Common myeloid progenitor, CD34-positive (primary cell): ENCODE data around the gene IL36G. TPM values are rescaled to one million over a fixed set of nuclear protein-coding genes. Genes with fewer than 3 reads are reported as not detected.
A peak's percentile ranks its signal among the peaks of the same experiment; 100 is the strongest.
"Not testable (repeated sequence)": the region's sequence is repeated elsewhere in the genome, so short reads cannot be mapped to it uniquely, and the experiment has no call there.

Source experiments
- CTCF ChIA-PET: fragments of 350-600 bp; sonication (Branson Sonifier 250); formaldehyde crosslinking; loops from one replicate; lab custom pipeline; 2021; ENCODE audit warnings: antibody characterized with exemption; lab: Charles Lee
- POLR2A ChIA-PET: fragments of 350-600 bp; sonication (Branson Sonifier 250); formaldehyde crosslinking; loops from one replicate; lab custom pipeline; 2021; ENCODE audit warnings: antibody characterized with exemption; lab: Charles Lee
- DNase-seq, 3 donors: peaks; one replicate each; pipeline versions ENCODE4 v3.0.0 to v3.0.0-alpha.2; 2013
- H3K27ac ChIP-seq, 2 experiments: 1 replicate in 1 of 2; 2 replicates in 1 of 2; pipeline ENCODE4 v1.7.0; 2013; ENCODE audit warnings: inconsistent platforms in 2 of 2, low read length in 2 of 2, mild to moderate bottlenecking in 2 of 2, low read depth in 1 of 2, moderate library complexity in 1 of 2; ENCODE audit not compliant: severe bottlenecking in 2 of 2, insufficient read depth in 1 of 2, poor library complexity in 1 of 2
- H3K27me3 ChIP-seq, 5 experiments: replicated peaks in 2 of 5; 1 replicate in 3 of 5; 2 replicates in 2 of 5; pipeline versions ENCODE4 v1.6.1 to v1.7.0; 2013; ENCODE audit warnings: low read length in 4 of 5, mild to moderate bottlenecking in 2 of 5, moderate library complexity in 2 of 5, inconsistent platforms in 1 of 5; ENCODE audit not compliant: insufficient read depth in 5 of 5, control insufficient read depth in 4 of 5
- H3K36me3 ChIP-seq, 4 experiments: 1 replicate in 2 of 4; 2 replicates in 2 of 4; pipeline versions ENCODE4 v1.6.1 to v1.7.0; 2013; ENCODE audit warnings: low read length in 3 of 4, control low read depth in 1 of 4, mild to moderate bottlenecking in 1 of 4; ENCODE audit not compliant: control insufficient read depth in 4 of 4, insufficient read depth in 4 of 4
- H3K4me1 ChIP-seq, 4 experiments: 1 replicate in 3 of 4; 2 replicates in 1 of 4; pipeline versions ENCODE4 v1.6.1 to v1.7.1; 2013; ENCODE audit warnings: low read length in 3 of 4, mild to moderate bottlenecking in 3 of 4, control low read depth in 1 of 4, inconsistent platforms in 1 of 4, moderate library complexity in 1 of 4; ENCODE audit not compliant: control insufficient read depth in 4 of 4, insufficient read depth in 4 of 4; ENCODE audit errors: control extremely low read depth in 1 of 4
- H3K4me3 ChIP-seq, 7 experiments: 1 replicate in 4 of 7; 2 replicates in 3 of 7; pipeline versions ENCODE4 v1.5.1 to v1.7.0; 2013; ENCODE audit warnings: mild to moderate bottlenecking in 7 of 7, low read length in 6 of 7, moderate library complexity in 6 of 7, inconsistent platforms in 2 of 7, low read depth in 2 of 7, control low read depth in 1 of 7; ENCODE audit not compliant: insufficient read depth in 4 of 7, control insufficient read depth in 1 of 7; ENCODE audit errors: extremely low read depth in 1 of 7
- H3K9me3 ChIP-seq, 5 experiments: 1 replicate in 4 of 5; 2 replicates in 1 of 5; pipeline versions ENCODE4 v1.6.1 to v1.7.1; 2013; ENCODE audit warnings: low read length in 4 of 5, mild to moderate bottlenecking in 2 of 5, inconsistent platforms in 1 of 5, low read depth in 1 of 5, moderate library complexity in 1 of 5; ENCODE audit not compliant: control insufficient read depth in 4 of 5, insufficient read depth in 2 of 5; ENCODE audit errors: control extremely low read depth in 1 of 5
- WGBS: methylation state at CpG from one replicate; pipeline ENCODE4 v1.1.5; 2013; ENCODE audit not compliant: insufficient coverage; 5-methylcytosine and 5-hydroxymethylcytosine counted together
- polyA plus RNA-seq: library from polyadenylated mRNA; unstranded; fragments of 120-200 nt; gene quantifications from one replicate; pipeline ENCODE4 v1.2.1, GENCODE V29; 2013

IL36G gene
- not detected for polyA plus RNA-seq

DNA sequence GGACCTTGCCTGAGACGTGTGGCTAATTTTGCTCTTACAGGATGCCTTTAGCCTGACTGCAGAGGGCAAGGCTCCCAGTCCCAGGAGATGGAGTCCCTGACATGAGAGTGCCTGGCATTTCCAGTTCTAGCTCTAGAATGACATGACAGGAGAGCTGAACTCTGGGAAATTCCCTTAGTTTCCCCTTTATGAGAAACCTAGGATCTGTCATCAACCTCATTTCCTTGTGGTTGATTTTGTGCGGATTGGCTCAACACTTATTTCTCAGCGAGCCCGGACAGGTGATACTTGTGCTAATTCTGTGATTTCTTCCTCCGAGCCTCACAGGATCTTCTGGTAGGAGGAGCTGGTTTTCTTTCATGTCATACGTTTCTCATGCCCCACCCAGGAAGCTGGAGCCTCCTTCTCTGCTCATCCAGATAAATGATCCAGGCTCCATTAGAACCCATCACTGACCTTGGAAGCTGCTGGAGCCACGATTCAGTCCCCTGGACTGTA lies at the start of gene IL36G:
Gene IL36G (plus strand): TSS at position 448 of the 498 bp plus-strand sequence. CDS start 633 bp downstream, outside the sequence.
- POLR2A ChIA-PET = no interaction called here
- Histone ChIP-seq H3K4me1 (no peaks in the 10 kb centered on the region), H3K4me3 (no peak within 1 kb of the TSS), H3K27ac (no peak within 1 kb of the TSS), H3K27me3 (peaks cover 0 to 4% (median 0%) of the 10 kb centered on the region in 5 experiments), H3K9me3 (no peaks in the 10 kb centered on the region), H3K36me3 (no peaks in the 10 kb centered on the region)
- CTCF ChIA-PET = interaction anchor here (1.2 kb wide), 1 partner anchor 36 kb away, joined by 3 read pairs; no protein-coding TSS in a partner anchor
- DNase-seq = no peak
- 93% methylated on average over 6 of the region's 7 CpGs for WGBS

DNA sequence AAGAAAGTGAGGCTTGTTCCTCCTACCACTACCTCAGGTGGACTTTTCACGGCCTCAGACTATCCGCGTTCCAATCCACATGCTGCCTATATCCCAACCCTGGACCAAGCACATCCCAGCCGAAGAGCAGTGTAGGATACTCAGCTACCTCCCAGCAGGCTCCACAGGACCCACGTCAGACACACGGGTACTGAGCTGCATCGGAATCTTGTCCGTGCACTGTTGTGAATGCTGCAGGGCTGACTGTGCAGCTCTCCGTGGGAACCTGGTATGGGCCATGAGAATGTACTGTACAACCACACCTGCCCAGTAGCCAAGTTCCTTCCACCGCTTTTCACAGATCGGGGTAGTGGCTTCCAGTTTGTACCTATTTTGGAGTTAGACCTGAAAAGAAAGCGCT lies 44.5 kb upstream of the IL36G start:
- Histone ChIP-seq H3K4me3 (no peak overlapping the region), H3K36me3 (no peaks in the 10 kb centered on the region), H3K27me3 (no peaks in the 10 kb centered on the region), H3K27ac (no peak overlapping the region), H3K9me3 (no peaks in the 10 kb centered on the region), H3K4me1 (no peaks in the 10 kb centered on the region)
- DNase-seq = no peak
- WGBS = 98% methylated on average over 12 of the region's 12 CpGs
- ChIA-PET CTCF (interaction anchor here (1.0 to 1.9 kb wide), 3 partner anchors 10 to 198 kb away, joined by 3 to 5 read pairs (median 4); no protein-coding TSS in a partner anchor), POLR2A (no interaction called here)

- DNase-seq, H3K36me3 ChIP-seq, H3K4me3 ChIP-seq, H3K9me3 ChIP-seq, H3K27ac ChIP-seq, H3K27me3 ChIP-seq, H3K4me1 ChIP-seq, POLR2A ChIA-PET: not testable (repeated sequence)
- CTCF ChIA-PET = interaction anchor here (1.3 kb wide), 1 partner anchor 199 kb away, joined by 4 read pairs; no protein-coding TSS in a partner anchor
- no CpG with 5 or more reads among the region's 2 CpGs for WGBS
These were observed 43.7 kb upstream of the IL36G start for GRCh38 chr2:112934117-112934516.

GRCh38 chr2:112936927-112937232 lies 40.9 kb upstream of the IL36G start:
- CTCF ChIA-PET = no interaction called here
- Histone ChIP-seq H3K4me3 (no peak overlapping the region), H3K27ac (no peak overlapping the region), H3K9me3 (no peaks in the 10 kb centered on the region), H3K36me3 (no peaks in the 10 kb centered on the region), H3K4me1 (peaks cover 0 to 12% (median 9%) of the 10 kb centered on the region in 4 experiments), H3K27me3 (no peaks in the 10 kb centered on the region)
- POLR2A ChIA-PET = interaction anchor here (0.5 kb wide), 1 partner anchor 8 kb away, joined by 3 read pairs; no protein-coding TSS in a partner anchor
- WGBS = 50% methylated on average over 1 of the region's 2 CpGs
- no peak for DNase-seq

- Histone ChIP-seq H3K4me1 (peaks cover 0 to 13% (median 9%) of the 10 kb centered on the region in 4 experiments), H3K9me3 (no peaks in the 10 kb centered on the region), H3K36me3 (no peaks in the 10 kb centered on the region), H3K27ac (no peak overlapping the region), H3K27me3 (no peaks in the 10 kb centered on the region), H3K4me3 (no peak overlapping the region)
- POLR2A ChIA-PET = no interaction called here
- CTCF ChIA-PET = interaction anchor here (1.0 to 6.2 kb wide), 5 partner anchors 13 to 191 kb away, joined by 3 to 97 read pairs (median 8); no protein-coding TSS in a partner anchor
- peak; percentile 30 to 90 (median 39) for DNase-seq
- WGBS = 27% methylated on average over 5 of the region's 5 CpGs
These were observed 38.9 kb upstream of the IL36G start for GRCh38 chr2:112938904-112939303.

- CTCF ChIA-PET = interaction anchor here (0.7 to 6.2 kb wide), 11 partner anchors 10 to 339 kb away, joined by 3 to 97 read pairs (median 10); no protein-coding TSS in a partner anchor
These were observed 38.4 kb upstream of the IL36G start for GRCh38 chr2:112939425-112939824.

DNA sequence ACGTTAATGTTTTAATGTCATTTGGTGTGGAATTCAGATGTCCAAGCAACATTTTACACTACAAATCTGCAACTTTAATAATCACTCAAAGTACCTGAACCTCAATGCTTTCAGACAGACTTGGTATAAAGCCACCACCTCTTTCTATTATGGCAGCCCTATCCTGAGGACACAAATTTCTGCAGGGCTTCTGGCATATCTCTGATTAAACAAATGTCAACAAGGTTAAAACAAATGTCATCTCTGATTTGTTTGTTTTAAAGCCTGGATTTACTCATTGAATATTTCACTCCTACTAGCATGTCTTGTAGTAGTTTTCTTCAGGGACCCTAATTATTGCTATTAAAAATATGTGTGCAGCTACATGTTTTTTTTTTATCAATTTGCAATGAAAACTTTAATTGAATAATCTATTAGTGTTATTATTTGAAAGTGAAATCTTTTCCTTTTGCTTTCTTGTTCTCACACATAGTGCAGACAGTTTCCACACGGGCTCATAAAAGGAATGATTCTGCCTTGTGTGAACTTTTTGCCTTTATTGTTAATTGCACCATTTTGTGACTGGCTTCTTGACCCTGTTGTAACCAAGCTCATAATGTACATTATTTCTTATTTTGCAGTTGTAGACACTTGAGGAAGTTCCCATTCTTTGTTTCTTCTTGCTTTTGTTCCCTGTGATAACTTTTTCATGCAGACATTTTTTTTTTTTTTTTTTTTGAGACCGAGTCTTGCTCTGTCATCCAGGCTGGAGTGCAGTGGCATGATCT lies 36.8 kb upstream of the IL36G start:
- no peak for DNase-seq
- H3K36me3 ChIP-seq = no peaks in the 10 kb centered on the region
- ChIA-PET POLR2A (interaction anchor here (0.8 kb wide), 1 partner anchor 191 kb away, joined by 3 read pairs; no protein-coding TSS in a partner anchor), CTCF (interaction anchor here (0.7 to 6.2 kb wide), 45 partner anchors 9 to 341 kb away, joined by 3 to 97 read pairs (median 5); partner anchors contain the start of genes IL1B and IL36G)
- H3K4me1 ChIP-seq = peaks cover 0 to 13% (median 10%) of the 10 kb centered on the region in 4 experiments
- 100% methylated on average over 1 of the region's 3 CpGs for WGBS
- H3K27me3 ChIP-seq = no peaks in the 10 kb centered on the region
- H3K27ac ChIP-seq = no peak overlapping the region
- no peak overlapping the region for H3K4me3 ChIP-seq
- H3K9me3 ChIP-seq = peaks cover 0 to 7% (median 4%) of the 10 kb centered on the region in 5 experiments

More at GRCh38 chr2:112939425-112939824, 38.4 kb upstream of the IL36G start:
- H3K9me3 ChIP-seq = no peaks in the 10 kb centered on the region
- no peak for DNase-seq
- POLR2A ChIA-PET = no interaction called here
- WGBS = 94% methylated on average over 5 of the region's 5 CpGs
- H3K27ac ChIP-seq = no peak overlapping the region
- no peaks in the 10 kb centered on the region for H3K36me3 ChIP-seq
- no peaks in the 10 kb centered on the region for H3K27me3 ChIP-seq
- H3K4me3 ChIP-seq = no peak overlapping the region
- peaks cover 0 to 13% (median 9%) of the 10 kb centered on the region in 4 experiments for H3K4me1 ChIP-seq
